RKO (cell line): Measurements from ENCODE around the gene C2orf15.
"Not testable (repeated sequence)": the region's sequence is repeated elsewhere in the genome, so short reads cannot be mapped to it uniquely, and the experiment has no call there.

Source experiments
- DNase-seq: peaks from one replicate; pipeline ENCODE4 v3.0.0-alpha.2; 2016; ENCODE audit warnings: low spot score

Gene C2orf15

GRCh38 chr2:99141110-99142108 lies at the start of gene C2orf15:
TSS of gene C2orf15 (plus strand) at chr2:99141707. CDS start at chr2:99150559, 8,852 bp downstream.
- DNase-seq: peak; percentile 92

- no peak for DNase-seq
These were observed 44.8 kb upstream of the C2orf15 start for GRCh38 chr2:99096728-99097127.

GRCh38 chr2:99101697-99102096 lies 39.8 kb upstream of the C2orf15 start:
- peak; percentile 9 for DNase-seq

GRCh38 chr2:99104006-99104405 lies 37.5 kb upstream of the C2orf15 start:
- DNase-seq: no peak

GRCh38 chr2:99106913-99107312 lies 34.6 kb upstream of the C2orf15 start:
- no peak for DNase-seq

GRCh38 chr2:99111236-99111635 lies 30.3 kb upstream of the C2orf15 start:
- no peak for DNase-seq

- DNase-seq: no peak
These were observed 29.6 kb upstream of the C2orf15 start for GRCh38 chr2:99111945-99112344.

- no peak for DNase-seq
These were observed 28.9 kb upstream of the C2orf15 start for GRCh38 chr2:99112617-99113016.

GRCh38 chr2:99127981-99128380 lies 13.5 kb upstream of the C2orf15 start:
- no peak for DNase-seq

GRCh38 chr2:99135044-99135556 lies 6.4 kb upstream of the C2orf15 start:
- DNase-seq: not testable (repeated sequence)

- peak; percentile 17 for DNase-seq
These were observed 2.5 kb upstream of the C2orf15 start for GRCh38 chr2:99139003-99139402.

- no peak for DNase-seq
These were observed 1.2 kb upstream of the C2orf15 start for GRCh38 chr2:99140056-99140859.

GRCh38 chr2:99140860-99141109 lies 722 bp upstream of the C2orf15 start:
- peak; percentile 78 for DNase-seq

GRCh38 chr2:99150706-99151105 lies 9.2 kb downstream of the C2orf15 start:
- no peak for DNase-seq

GRCh38 chr2:99152199-99152895 lies 10.8 kb downstream of the C2orf15 start:
- no peak for DNase-seq

GRCh38 chr2:99153921-99154604 lies 12.6 kb downstream of the C2orf15 start:
- peak; percentile 37 for DNase-seq

- DNase-seq: peak; percentile 94
These were observed 13.4 kb downstream of the C2orf15 start, which contains the start of the genes LIPT1 and TSGA10 for GRCh38 chr2:99154643-99155536. TSS of gene LIPT1 (plus strand) at chr2:99154967. CDS start at chr2:99161958, 6,991 bp downstream. TSS of gene TSGA10 (minus strand) at chr2:99154942. CDS start at chr2:99109439, 45,503 bp downstream.

- DNase-seq: no peak
These were observed 15.4 kb downstream of the C2orf15 start for GRCh38 chr2:99156891-99157290.

- DNase-seq: no peak
These were observed 17.1 kb downstream of the C2orf15 start for GRCh38 chr2:99158599-99158998.

GRCh38 chr2:99159594-99159993 lies 18.1 kb downstream of the C2orf15 start:
- no peak for DNase-seq
